ENCODE measurements around the gene POC1A. TPM values are rescaled to one million over a fixed set of nuclear protein-coding genes. Genes with fewer than 3 reads are reported as not detected.
"Not testable (repeated sequence)": the region's sequence is repeated elsewhere in the genome, so short reads cannot be mapped to it uniquely, and the experiment has no call there.

The POC1A gene
- total RNA-seq, 1 experiment from 2014 or later, result 7.7 TPM

GRCh38 chr3:52053307-52054304 is 100.6 kb downstream of the POC1A start:
- in situ Hi-C loops (cut with HindIII; ENCODE audit: low pct_unique_long_range_greater_than_20kb, low sequenced_read_pairs), result no loop called here
- no peak for DNase-seq (ENCODE audit: low read depth, low spot score)

- peak; percentile 85 for DNase-seq (ENCODE audit: low read depth, low spot score)
- in situ Hi-C loops (cut with HindIII; ENCODE audit: low pct_unique_long_range_greater_than_20kb, low sequenced_read_pairs), result no loop called here
Observed at GRCh38 chr3:52052831-52053306, 101.4 kb downstream of the POC1A start.

DNA sequence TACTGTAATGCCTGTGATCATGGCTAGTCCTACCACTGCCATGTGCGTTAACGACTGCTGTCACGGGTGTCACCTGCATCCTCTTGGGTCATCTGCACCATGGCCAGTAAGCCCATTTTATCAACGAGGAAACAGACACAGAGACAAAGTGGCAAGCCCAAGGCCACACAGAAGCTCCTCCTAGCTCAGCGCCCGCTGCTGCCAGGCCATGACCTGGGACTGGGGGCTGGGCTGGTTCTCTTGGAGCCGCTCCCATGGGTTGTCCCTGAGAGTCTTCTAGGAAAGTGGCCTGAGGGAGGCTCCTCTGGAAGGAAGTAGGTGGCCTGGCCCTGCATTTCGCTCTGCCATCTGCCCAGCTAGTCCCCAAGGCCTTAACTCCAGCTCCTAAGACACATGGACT is 102.8 kb downstream of the POC1A start:
- no peak for DNase-seq (ENCODE audit: low read depth, low spot score)
- in situ Hi-C loops (cut with HindIII; ENCODE audit: low pct_unique_long_range_greater_than_20kb, low sequenced_read_pairs), result no loop called here

DNA sequence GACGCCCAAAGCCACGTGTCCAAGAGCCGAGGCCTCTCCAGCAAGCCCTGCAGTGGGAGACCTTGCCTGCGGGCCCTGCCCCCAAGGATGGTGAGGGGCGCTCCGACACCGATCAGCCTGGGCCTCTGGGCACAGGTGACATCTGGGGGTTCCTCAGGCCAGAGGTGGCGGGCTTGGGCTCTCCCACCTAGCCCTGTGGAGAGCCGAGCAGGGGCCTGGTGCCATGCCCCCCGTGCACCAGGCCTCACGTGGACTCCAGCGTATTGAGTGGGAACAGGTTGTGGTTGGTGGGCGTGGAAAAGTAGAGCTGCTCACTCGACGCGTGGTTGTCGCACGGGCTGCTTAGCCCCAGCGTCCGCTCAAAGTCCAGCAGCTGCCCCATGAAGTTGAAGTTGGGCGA is 103.7 kb downstream of the POC1A start:
- no peak for DNase-seq (ENCODE audit: low read depth, low spot score)
- in situ Hi-C loops (cut with HindIII; ENCODE audit: low pct_unique_long_range_greater_than_20kb, low sequenced_read_pairs), result no loop called here

- no peak for DNase-seq (ENCODE audit: low read depth, low spot score)
- in situ Hi-C loops (cut with HindIII; ENCODE audit: low pct_unique_long_range_greater_than_20kb, low sequenced_read_pairs), result no loop called here
Observed at GRCh38 chr3:52049503-52049902, 104.7 kb downstream of the POC1A start.

DNA sequence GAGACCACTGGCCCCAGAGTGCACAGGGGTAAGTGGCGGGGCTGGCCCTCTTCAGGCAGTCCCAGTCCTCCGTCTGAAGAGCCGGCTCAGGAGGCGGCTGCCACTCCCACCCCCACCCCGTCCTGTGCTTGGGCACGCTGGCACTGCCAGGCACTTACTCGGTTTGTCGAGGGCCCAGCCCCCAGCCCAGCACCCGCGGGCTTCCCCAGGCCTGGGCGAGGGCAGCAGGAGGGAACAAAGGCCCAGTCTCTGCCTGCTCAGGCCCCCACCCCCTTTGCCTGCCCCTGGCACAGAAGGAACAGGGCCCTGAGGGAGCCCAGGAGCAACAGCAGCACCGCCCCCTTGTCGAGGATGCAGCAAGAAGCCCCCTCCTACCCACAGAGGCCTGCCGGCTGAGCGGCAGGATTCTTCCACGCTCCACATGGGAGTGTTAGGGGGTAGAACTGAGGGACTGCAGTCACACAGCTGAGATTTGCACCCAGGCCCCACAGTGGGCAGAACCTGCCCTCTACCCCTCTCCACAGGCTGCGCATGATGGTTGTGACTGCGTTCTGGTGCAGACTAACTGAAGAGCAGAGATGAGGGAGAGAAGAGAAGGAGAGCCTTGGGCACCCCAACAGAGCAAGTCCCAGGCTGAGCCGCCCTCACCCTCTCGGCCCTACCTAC is 106.8 kb downstream of the POC1A start:
- no peak for DNase-seq (ENCODE audit: low read depth, low spot score)
- in situ Hi-C loops (cut with HindIII; ENCODE audit: low pct_unique_long_range_greater_than_20kb, low sequenced_read_pairs), result no loop called here

DNA sequence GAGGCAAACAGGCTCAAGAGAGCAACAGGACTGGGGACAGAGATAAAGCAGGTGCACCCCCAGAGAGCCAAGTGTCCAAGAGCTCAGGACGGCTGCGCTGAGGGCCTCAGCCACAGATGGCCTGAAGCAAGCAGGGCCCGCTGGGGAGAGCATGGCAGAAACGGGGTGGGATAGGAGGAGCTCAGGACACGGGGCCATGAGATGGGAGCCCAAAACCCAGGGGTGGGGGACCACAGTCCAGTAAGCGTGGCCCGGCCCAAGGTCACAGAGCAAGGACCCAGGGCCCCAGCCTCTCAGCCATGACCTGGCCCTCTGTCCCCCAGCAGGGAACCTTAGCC is 107.4 kb downstream of the POC1A start:
- no peak for DNase-seq (ENCODE audit: low read depth, low spot score)
- in situ Hi-C loops (cut with HindIII; ENCODE audit: low pct_unique_long_range_greater_than_20kb, low sequenced_read_pairs), result no loop called here

- in situ Hi-C loops (cut with HindIII; ENCODE audit: low pct_unique_long_range_greater_than_20kb, low sequenced_read_pairs), result no loop called here
- DNase-seq (ENCODE audit: low read depth, low spot score), result peak; percentile 63
Observed at GRCh38 chr3:52046186-52046901, 107.9 kb downstream of the POC1A start.

DNA sequence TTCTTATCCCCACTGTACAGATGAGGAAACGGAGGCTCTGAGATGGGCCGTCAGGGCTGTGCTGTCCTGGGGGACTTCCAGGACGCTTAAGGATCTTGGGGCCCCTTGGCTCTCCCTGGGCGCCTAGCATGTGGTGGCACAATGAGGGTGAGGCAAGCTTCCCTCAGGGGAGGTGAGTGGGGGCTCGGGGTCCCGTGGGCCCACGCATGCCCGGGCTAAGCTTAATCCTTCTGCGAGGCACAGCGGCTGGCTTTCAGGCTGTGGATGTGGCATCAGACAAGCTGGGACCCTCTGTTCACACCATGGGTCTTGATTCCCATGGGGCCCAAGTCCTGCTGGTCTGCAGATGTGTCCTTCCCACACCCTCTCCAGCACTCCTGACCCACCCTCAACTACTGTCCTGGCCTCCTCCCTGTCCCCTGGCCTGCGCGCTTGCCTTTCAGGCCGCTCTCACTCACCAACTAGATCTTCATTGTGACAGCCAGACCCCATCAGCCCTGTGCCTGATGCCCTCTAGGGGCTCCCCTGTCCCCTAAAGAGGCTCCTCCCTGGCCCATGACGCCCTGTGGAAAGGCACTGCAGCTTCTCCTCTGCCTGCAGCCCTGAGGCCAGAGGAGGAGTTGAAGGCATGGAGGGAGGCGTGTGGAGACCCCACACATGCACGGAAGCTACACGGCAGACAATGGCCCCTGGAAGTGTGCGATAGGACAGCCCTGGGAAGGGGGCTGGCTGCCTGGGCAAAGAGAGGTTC is 109.2 kb downstream of the POC1A start:
- DNase-seq (ENCODE audit: low read depth, low spot score), result no peak
- in situ Hi-C loops (cut with HindIII; ENCODE audit: low pct_unique_long_range_greater_than_20kb, low sequenced_read_pairs), result no loop called here

DNA sequence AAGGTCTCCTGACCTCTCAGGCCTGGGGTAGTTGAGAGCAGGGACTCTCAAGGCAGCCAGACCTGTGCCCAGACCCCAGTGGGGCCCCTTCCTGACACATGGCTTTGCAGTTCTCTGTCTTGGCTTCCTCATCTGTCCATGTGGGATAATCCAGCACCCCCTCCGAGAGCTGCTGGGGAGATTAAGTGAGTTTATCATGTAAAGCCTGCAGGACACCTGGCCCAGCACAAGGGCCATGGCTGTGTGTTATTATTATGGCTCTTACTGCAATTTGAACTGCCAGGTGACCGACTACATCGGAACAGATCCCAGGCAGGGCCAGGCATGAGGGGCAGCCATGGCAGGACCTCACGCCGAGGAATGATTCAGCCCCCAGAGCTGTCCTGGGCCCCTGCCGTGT is 110.5 kb downstream of the POC1A start:
- in situ Hi-C loops (cut with HindIII; ENCODE audit: low pct_unique_long_range_greater_than_20kb, low sequenced_read_pairs), result no loop called here
- DNase-seq (ENCODE audit: low read depth, low spot score), result no peak

DNA sequence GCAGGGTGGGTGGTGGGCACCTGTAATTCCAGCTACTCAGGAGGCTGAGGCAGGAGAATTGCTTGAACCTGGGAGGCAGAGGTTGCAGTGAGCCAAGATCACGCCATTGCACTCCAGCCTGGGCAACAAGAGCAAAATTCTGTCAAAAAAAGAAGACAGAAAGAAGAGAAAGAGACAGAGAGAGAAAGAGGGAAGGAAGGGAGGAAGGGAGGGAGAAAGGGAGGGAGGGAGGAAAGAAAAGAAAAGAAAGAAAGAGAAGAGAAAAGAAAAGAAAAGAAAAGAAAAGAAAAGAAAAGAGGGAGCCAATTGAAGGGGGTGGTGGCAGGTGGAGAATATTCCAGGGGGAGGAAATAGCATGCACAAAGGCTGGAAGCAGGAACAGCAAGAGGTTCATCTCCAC is 111.2 kb downstream of the POC1A start:
- in situ Hi-C loops (cut with HindIII; ENCODE audit: low pct_unique_long_range_greater_than_20kb, low sequenced_read_pairs); DNase-seq (ENCODE audit: low read depth, low spot score): not testable (repeated sequence)

DNA sequence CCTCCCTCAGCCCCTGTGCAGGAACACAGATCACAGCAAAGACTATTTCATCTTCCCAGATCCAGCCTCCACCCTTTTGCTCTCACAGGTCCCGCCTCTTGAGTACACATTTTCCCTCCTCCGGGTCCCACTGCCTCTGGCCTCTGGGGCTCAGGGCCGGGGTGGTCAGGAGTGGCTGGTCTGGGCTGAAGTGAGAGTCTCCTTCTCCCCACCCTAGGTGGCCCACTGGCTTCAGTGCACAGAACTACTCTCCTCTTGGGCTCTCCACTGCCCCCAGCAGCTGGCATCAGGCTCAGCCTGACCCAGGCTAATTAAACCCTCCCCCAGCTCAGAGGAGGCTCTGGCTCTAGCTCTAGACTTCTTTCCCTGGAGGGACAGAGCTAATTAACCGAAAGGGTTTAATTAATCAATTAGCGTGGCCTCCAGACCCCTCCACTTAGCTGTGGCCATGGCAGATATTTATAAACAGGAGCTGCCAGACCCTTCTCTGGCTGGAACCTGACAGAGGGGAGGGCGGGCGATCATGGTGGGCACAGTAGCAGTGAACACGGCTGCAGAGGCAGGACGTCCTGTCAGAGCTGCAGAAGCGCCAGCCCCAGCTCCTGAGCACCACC is 113.0 kb downstream of the POC1A start:
- in situ Hi-C loops (cut with HindIII; ENCODE audit: low pct_unique_long_range_greater_than_20kb, low sequenced_read_pairs), result no loop called here
- DNase-seq (ENCODE audit: low read depth, low spot score), result peak; percentile 73

GRCh38 chr3:52040600-52040999 is 113.6 kb downstream of the POC1A start:
- no peak for DNase-seq (ENCODE audit: low read depth, low spot score)
- in situ Hi-C loops (cut with HindIII; ENCODE audit: low pct_unique_long_range_greater_than_20kb, low sequenced_read_pairs), result no loop called here

DNA sequence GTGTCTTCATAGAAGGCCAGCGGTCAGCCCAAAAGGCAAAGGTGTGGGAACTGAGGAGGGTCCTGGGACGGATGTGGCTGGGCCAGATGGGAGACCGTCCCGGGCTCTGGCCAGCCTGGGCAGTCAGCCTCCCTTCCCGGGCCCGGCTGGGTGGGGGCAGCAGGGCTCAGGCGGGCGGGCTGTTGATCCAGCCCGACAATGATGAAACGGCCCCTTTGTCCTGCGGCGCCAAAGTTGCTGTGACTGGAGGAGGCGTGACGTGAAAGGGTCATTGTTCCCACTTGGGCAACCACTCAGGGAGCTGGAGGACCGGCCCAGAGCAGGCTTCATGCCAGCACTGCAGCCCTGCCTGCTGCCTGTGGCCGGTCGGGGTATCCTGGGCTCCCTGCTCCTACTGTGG is 114.4 kb downstream of the POC1A start:
- peak; percentile 97 for DNase-seq (ENCODE audit: low read depth, low spot score)
- in situ Hi-C loops (cut with HindIII; ENCODE audit: low pct_unique_long_range_greater_than_20kb, low sequenced_read_pairs), result no loop called here

- in situ Hi-C loops (cut with HindIII; ENCODE audit: low pct_unique_long_range_greater_than_20kb, low sequenced_read_pairs), result no loop called here
- DNase-seq (ENCODE audit: low read depth, low spot score), result peak; percentile 49
Observed at GRCh38 chr3:52039426-52039825, 114.8 kb downstream of the POC1A start.

GRCh38 chr3:52038227-52038626 is 116.0 kb downstream of the POC1A start:
- in situ Hi-C loops (cut with HindIII; ENCODE audit: low pct_unique_long_range_greater_than_20kb, low sequenced_read_pairs), result no loop called here

DNA sequence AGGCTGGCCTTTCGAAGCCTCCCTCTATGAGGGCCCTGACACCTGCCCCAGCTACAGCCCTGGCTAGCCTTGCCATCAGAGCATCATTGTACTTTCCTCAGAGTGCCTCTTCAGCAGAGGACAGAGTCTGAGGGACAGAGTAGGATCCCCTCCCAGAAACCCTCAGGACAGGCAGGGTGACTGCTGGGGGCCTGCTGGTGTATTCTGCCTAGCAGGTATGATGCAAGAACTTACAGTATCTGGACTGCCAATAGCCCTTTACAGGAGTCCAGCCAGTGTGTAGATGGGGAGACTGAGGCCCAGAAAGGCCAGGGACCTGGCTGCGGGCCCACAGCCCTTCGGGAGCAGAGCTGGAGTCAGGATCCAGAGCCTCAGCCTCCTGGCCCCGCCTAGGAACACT is 116.9 kb downstream of the POC1A start:
- DNase-seq (ENCODE audit: low read depth, low spot score), result no peak
- in situ Hi-C loops (cut with HindIII; ENCODE audit: low pct_unique_long_range_greater_than_20kb, low sequenced_read_pairs), result no loop called here

More at GRCh38 chr3:52038227-52038626, 116.0 kb downstream of the POC1A start:
- DNase-seq (ENCODE audit: low read depth, low spot score), result no peak
